Testis (tissue), 3 donors: ENCODE measurements around the gene C5orf15. TPM values are rescaled to one million over a fixed set of nuclear protein-coding genes. Genes with fewer than 3 reads are reported as not detected.

Source experiments
- DNase-seq: peaks from one replicate; pipeline ENCODE4 v3.0.0-alpha.2; 2019
- H3K27ac ChIP-seq, 2 donors: fragments of 200-600 bp; sonication (generic); one replicate each; pipeline ENCODE4 v1.5.1; 2019
- H3K27me3 ChIP-seq: fragments of 200-600 bp; sonication (generic); one replicate; pipeline ENCODE4 v1.5.1; 2019
- H3K36me3 ChIP-seq: fragments of 200-600 bp; sonication (generic); one replicate; pipeline ENCODE4 v1.5.1; 2017; ENCODE audit warnings: low read depth; ENCODE audit errors: missing control alignments
- H3K4me1 ChIP-seq: fragments of 200-600 bp; sonication (generic); one replicate; pipeline ENCODE4 v1.5.1; 2019
- H3K4me3 ChIP-seq, 2 donors: fragments of 200-600 bp; sonication (generic); one replicate each; pipeline ENCODE4 v1.5.1; 2017 to 2019
- H3K9me3 ChIP-seq: fragments of 200-600 bp; sonication (generic); one replicate; pipeline ENCODE4 v1.5.1; 2017
- POLR2A ChIP-seq: fragments of 450-650 bp; IDR thresholded peaks from one replicate; pipeline ENCODE4 v1.6.1; 2017; ENCODE audit warnings: antibody characterized with exemption, mild to moderate bottlenecking, moderate library complexity
- whole genome bisulfite sequencing, 2 donors: methylation state at CpG; one replicate each; pipeline ENCODE4 v1.1.5; 2018; 5-methylcytosine and 5-hydroxymethylcytosine counted together
- intact Hi-C: fragments of 100-400 bp; cut with DNase I; formaldehyde crosslinking; loops from one replicate; pipeline ENCODE4 v1.15.1; 2023; ENCODE audit warnings: low total_unique reads
- polyA plus RNA-seq: library from polyadenylated mRNA; stranded (reverse); fragments of 350-450 nt; fragmentation: Illumina TruSeq; extraction: RNeasy Lipid Tissue Mini Kit (QIAGEN cat#74804); gene quantifications from one replicate; pipeline ENCODE4 v1.2.3, GENCODE V29; 2014; ENCODE audit warnings: low read depth, low replicate concordance; ENCODE audit not compliant: insufficient read depth
- total RNA-seq, 2 donors: library from RNA; depleted of rRNA; stranded (reverse); fragments of >200 nt; gene quantifications; one replicate each; pipeline ENCODE4 v1.2.3, GENCODE V29; 2016
- TF ChIP-seq, protein P1 (sequence below), 3 experiments: fragments of 450-650 bp in 2 of 3; fragments of 200-600 bp in 1 of 3; sonication (generic) in 1 of 3; IDR thresholded peaks; one replicate each; pipeline ENCODE4 v1.5.1; 2016 to 2019; ENCODE audit warnings: antibody characterized with exemption in 3 of 3, mild to moderate bottlenecking in 2 of 3, moderate library complexity in 1 of 3

The C5orf15 gene
- total and polyA plus RNA-seq, 3 donors from 2014 or later, result 44.8 to 65.1 (median 62.9) TPM

DNA sequence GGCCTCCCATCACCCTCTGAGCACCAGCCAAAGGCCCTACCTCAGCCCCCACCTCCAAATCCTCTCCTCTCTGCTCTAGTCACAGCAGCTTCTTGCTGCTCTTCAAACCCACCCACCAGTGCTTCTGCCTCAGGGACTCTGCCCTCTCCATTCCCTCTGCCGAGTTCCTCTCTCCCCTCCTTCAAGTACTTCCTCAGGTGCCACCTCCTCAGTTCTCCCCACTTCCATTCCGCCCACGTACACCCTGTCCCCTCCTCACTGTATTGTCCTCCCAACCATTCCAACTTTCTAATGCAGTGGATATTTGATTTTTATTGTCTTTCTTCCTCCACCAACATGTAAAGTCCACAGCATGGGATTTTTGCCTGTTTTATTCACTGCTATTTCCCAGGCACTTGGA is 43.2 kb downstream of the C5orf15 start:
- Histone ChIP-seq H3K4me1 (no peaks in the 10 kb centered on the region), H3K4me3 (no peak overlapping the region), H3K9me3 (no peaks in the 10 kb centered on the region), H3K27ac (no peak overlapping the region), H3K27me3 (no peaks in the 10 kb centered on the region), H3K36me3 (no peaks in the 10 kb centered on the region)
- 90 to 94% methylated on average over 3 of the region's 3 CpGs for WGBS, 2 donors
- intact Hi-C loops, result no loop called here
- TF ChIP-seq POLR2A, result no peak
- TF ChIP-seq, protein P1, sequence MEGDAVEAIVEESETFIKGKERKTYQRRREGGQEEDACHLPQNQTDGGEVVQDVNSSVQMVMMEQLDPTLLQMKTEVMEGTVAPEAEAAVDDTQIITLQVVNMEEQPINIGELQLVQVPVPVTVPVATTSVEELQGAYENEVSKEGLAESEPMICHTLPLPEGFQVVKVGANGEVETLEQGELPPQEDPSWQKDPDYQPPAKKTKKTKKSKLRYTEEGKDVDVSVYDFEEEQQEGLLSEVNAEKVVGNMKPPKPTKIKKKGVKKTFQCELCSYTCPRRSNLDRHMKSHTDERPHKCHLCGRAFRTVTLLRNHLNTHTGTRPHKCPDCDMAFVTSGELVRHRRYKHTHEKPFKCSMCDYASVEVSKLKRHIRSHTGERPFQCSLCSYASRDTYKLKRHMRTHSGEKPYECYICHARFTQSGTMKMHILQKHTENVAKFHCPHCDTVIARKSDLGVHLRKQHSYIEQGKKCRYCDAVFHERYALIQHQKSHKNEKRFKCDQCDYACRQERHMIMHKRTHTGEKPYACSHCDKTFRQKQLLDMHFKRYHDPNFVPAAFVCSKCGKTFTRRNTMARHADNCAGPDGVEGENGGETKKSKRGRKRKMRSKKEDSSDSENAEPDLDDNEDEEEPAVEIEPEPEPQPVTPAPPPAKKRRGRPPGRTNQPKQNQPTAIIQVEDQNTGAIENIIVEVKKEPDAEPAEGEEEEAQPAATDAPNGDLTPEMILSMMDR (IDR thresholded peaks at IDR 0.05), result no peak
- no peak for DNase-seq

DNA sequence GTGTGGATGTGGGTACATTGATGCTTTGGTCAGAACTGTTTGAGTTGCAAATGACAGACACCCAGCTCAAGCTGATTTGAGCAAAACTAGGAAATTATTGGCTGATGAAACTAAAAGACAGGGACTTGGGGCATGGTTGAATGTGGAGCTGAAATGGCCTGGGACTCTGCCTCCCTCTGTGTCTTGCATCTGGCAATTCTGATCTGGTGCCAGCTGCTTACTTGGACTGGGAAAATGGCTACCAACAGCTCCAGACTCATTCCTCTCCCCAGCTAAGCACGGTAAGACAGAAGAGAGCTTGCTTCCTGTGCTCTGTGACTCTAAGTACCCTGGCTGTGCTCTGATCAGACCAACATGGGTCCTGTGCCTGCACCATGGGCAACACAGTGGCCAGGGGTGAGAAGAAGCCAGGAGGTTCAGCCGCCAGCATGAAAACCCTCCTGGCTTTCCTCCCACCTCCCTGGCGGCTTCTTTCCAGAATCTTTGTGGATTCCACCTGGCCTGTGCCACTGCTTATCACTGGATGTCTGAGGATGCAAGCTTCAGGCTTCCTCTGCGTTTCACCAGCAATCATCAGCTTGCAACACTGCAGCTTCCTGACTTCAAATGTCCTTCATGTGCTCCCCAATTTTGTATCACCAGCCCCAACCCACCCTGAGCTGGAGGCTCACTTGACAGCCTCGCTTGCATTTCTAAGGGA is 44.1 kb downstream of the C5orf15 start:
- Histone ChIP-seq H3K9me3 (no peaks in the 10 kb centered on the region), H3K36me3 (no peaks in the 10 kb centered on the region), H3K27me3 (no peaks in the 10 kb centered on the region), H3K27ac (no peak overlapping the region), H3K4me3 (no peak overlapping the region), H3K4me1 (no peaks in the 10 kb centered on the region)
- no peak for DNase-seq
- intact Hi-C loops, result no loop called here
- WGBS, 2 donors, result 32 to 35% methylated on average over 5 of the region's 5 CpGs
- TF ChIP-seq POLR2A, result no peak
- TF ChIP-seq, protein P1 (IDR thresholded peaks at IDR 0.05), result no peak

DNA sequence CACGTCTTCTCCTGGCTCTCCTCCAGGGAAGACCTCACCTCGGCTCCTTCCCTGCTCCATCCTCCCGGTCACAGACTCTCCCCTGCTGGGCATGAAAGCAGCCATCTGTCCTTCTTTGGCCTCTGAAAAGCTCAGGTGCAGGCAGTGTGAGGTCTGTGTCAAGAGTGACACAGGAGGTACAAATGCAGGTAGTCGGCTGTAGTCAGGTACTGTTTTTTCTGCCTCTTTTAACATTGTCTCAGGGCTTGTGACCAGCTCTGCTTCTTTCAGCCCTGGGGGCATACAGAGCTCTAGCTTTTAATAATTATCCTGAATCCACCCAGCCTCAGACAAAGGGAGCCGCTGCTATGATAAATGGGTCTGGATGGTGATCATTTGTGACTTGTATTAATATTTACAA is 46.4 kb downstream of the C5orf15 start:
- Histone ChIP-seq H3K4me1 (no peaks in the 10 kb centered on the region), H3K9me3 (no peaks in the 10 kb centered on the region), H3K27ac (no peak overlapping the region), H3K36me3 (no peaks in the 10 kb centered on the region), H3K27me3 (no peaks in the 10 kb centered on the region), H3K4me3 (no peak overlapping the region)
- intact Hi-C loops, result no loop called here
- no peak for TF ChIP-seq POLR2A
- WGBS, 2 donors, result 64 to 82% methylated on average over 5 of the region's 5 CpGs
- no peak for DNase-seq

DNA sequence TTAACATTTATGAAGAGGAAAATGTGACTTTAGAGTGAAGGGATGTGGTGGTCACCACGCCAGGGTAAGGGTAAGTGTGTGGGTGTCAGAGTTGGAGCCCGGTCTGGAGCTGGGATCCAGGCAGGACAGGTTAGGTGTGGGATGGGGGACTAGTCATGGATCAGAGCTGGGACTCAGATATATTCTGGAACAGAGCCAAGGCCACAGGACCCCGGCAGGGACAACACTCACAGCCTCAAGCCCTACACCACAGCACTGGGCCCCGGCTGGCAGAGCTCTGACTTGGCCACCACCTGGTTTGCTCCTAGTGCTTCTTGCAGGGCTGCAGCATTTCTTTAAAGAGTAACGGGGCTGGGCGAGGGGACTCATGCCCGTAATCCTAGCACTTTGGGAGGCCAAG is 47.4 kb downstream of the C5orf15 start:
- H3K27ac ChIP-seq, result no peak overlapping the region
- WGBS, 2 donors, result 78 to 86% methylated on average over 7 of the region's 7 CpGs
- no peak for DNase-seq
- no peaks in the 10 kb centered on the region for H3K4me1 ChIP-seq
- no peaks in the 10 kb centered on the region for H3K27me3 ChIP-seq
- H3K36me3 ChIP-seq, result no peaks in the 10 kb centered on the region
- H3K9me3 ChIP-seq, result no peaks in the 10 kb centered on the region
- no peak for TF ChIP-seq POLR2A
- TF ChIP-seq, protein P1 (IDR thresholded peaks at IDR 0.05), result no peak
- intact Hi-C loops, result no loop called here
- H3K4me3 ChIP-seq, result no peak overlapping the region

DNA sequence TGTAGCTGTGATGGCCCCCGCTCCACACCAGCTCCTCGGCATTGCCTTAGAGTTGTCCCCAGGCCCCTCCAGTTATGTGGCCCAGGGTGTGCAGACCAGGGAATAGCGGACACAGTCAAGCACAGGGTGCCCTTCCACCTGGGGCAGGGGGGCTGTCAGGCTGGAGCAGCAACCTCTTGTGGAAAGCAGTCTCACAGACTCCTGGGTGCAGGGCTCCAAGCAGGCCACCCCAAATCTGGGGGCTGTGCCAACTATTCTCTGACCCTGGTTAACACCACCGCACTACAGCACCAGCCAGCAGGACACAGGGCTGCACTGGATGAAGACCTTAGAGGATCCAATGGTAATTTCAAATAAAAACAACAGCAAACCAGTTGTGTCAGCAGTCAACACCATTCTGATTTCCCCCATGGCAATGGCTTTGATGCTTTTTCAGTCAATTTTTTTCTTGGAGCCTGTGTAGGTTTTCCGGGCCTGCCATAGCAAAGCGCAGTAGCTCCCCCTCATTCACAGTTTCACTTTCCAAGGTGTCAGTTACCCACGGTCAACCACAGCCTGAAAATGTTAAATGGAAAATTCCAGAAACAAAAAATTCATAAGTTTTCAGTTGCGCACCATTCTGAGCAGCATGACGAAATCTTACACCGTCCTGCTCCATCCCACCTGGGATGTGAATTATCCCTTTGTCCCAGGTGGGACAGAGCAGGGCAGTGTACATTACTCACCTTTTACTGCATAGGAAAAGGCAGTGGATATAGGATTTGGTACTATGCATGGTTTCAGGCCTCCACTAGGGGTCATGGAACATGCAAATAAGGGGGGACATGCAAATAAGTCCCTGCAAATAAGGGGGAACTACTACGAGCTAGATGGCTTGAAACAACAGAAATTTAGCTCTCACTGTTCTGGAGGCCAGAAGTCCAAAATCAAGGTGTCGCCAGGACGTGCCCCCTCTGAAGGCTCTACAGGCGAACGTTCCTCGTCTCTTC is 49.0 kb downstream of the C5orf15 start:
- intact Hi-C loops, result no loop called here
- no peak overlapping the region for H3K4me3 ChIP-seq
- no peaks in the 10 kb centered on the region for H3K4me1 ChIP-seq
- WGBS, 2 donors, result 93 to 94% methylated on average over 15 to 16 of the region's 16 CpGs
- H3K36me3 ChIP-seq, result no peaks in the 10 kb centered on the region
- H3K9me3 ChIP-seq, result no peaks in the 10 kb centered on the region
- no peak for DNase-seq
- TF ChIP-seq, protein P1 (IDR thresholded peaks at IDR 0.05), result no peak
- TF ChIP-seq POLR2A, result no peak
- no peaks in the 10 kb centered on the region for H3K27me3 ChIP-seq
- H3K27ac ChIP-seq, result no peak overlapping the region
